Effector memory CD8-positive, alpha-beta T cell (primary cell): ENCODE data around the gene ELOA.
"Not testable (repeated sequence)": the region's sequence is repeated elsewhere in the genome, so short reads cannot be mapped to it uniquely, and the experiment has no call there.

Experiments
- ATAC-seq: fragments of 150-1000 bp; cut with Tn5 transposase; replicated peaks from 2 replicates; pipeline ENCODE4 v1.10.0; 2021; ENCODE audit warnings: mild to moderate bottlenecking, moderate library complexity
- DNase-seq, 3 experiments: peaks; one replicate each; pipeline ENCODE4 v3.0.0; 2021
- H3K27ac Mint-ChIP-seq, 2 donors: one replicate each; pipeline ENCODE4 v1.8.0; 2022; ENCODE audit warnings: mild to moderate bottlenecking in 2 of 2, mixed read lengths in 2 of 2, moderate library complexity in 2 of 2
- H3K27me3 Mint-ChIP-seq, 2 donors: one replicate each; pipeline ENCODE4 v1.8.0; 2022; ENCODE audit warnings: mixed read lengths in 2 of 2
- H3K36me3 Mint-ChIP-seq: one replicate; pipeline ENCODE4 v1.8.0; 2022; ENCODE audit warnings: mild to moderate bottlenecking, moderate library complexity, mixed read lengths; ENCODE audit not compliant: insufficient read depth
- H3K4me1 Mint-ChIP-seq, 2 donors: one replicate each; pipeline ENCODE4 v1.8.0; 2022; ENCODE audit warnings: low read depth in 2 of 2, mixed read lengths in 2 of 2
- H3K4me3 Mint-ChIP-seq, 2 donors: one replicate each; pipeline ENCODE4 v1.8.0; 2022; ENCODE audit warnings: mild to moderate bottlenecking in 2 of 2, mixed read lengths in 2 of 2, moderate library complexity in 2 of 2
- H3K9me3 Mint-ChIP-seq, 2 donors: one replicate each; pipeline ENCODE4 v1.8.0; 2022; ENCODE audit warnings: mixed read lengths in 2 of 2

Gene ELOA

GRCh38 chr1:23794732-23795182, 51.5 kb downstream of the ELOA start:
- H3K4me1 Mint-ChIP-seq = peaks cover 26 to 40% of the 10 kb centered on the region in 2 donors
- not testable (repeated sequence) for DNase-seq, ATAC-seq, H3K27me3 Mint-ChIP-seq, H3K9me3 Mint-ChIP-seq, H3K4me3 Mint-ChIP-seq
- H3K36me3 Mint-ChIP-seq = peaks cover 42% of the 10 kb centered on the region
- H3K27ac Mint-ChIP-seq = peak overlapping the region in 1 of 2 donors; percentile 97

- DNase-seq (no peak), ATAC-seq (no peak)
- H3K27ac Mint-ChIP-seq = no peak overlapping the region
- no peaks in the 10 kb centered on the region for H3K27me3 Mint-ChIP-seq
- peaks cover 40% of the 10 kb centered on the region for H3K36me3 Mint-ChIP-seq
- H3K4me3 Mint-ChIP-seq = no peak overlapping the region
- peaks cover 21 to 34% of the 10 kb centered on the region in 2 donors for H3K4me1 Mint-ChIP-seq
- H3K9me3 Mint-ChIP-seq = no peaks in the 10 kb centered on the region
Observed at GRCh38 chr1:23795676-23796465, 52.6 kb downstream of the ELOA start.

DNA sequence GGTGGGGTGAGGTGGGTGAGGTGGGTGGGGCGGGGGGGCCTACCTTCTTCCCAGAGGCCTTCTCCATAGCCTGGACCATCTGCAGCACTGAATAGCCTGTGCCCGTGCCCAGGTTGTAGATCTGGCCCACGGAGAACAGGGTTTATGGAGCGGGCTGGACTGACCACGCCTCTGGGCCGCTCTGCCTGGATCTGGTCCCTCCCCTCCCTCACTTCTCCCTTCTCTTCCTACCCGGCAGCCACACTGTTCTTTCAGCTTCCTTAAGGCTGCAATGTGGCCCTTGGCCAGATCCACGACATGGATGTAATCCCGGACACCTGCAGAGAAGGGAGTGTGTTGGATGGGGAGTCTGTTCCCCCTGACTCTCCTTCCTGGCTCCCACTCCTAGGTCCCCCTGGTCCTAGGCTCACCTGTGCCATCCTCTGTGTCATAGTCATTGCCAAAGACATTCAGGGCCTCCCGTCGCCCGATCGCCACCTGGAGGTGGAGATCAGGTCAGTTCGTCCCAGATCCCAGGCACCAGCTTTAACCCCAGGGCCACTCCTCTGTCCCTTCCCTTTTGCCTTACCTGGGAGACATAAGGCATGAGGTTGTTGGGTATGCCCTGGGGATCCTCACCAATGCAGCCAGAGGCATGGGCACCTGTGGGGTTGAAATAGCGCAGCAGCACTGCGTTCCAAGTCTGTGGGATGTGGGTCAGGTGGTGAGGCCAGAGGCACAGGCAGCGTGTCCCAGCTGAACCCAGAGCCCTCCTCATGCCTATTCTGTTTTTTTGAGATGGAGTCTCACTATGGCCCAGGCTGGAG, 53.4 kb downstream of the ELOA start:
- no peaks in the 10 kb centered on the region for H3K9me3 Mint-ChIP-seq
- DNase-seq (no peak), ATAC-seq (no peak)
- H3K27me3 Mint-ChIP-seq = no peaks in the 10 kb centered on the region
- H3K4me3 Mint-ChIP-seq = no peak overlapping the region
- peaks cover 13 to 31% of the 10 kb centered on the region in 2 donors for H3K4me1 Mint-ChIP-seq
- H3K27ac Mint-ChIP-seq = peak overlapping the region; percentile 28 to 77
- H3K36me3 Mint-ChIP-seq = peaks cover 37% of the 10 kb centered on the region

GRCh38 chr1:23797478-23798448, 54.5 kb downstream of the ELOA start:
- Mint-ChIP-seq H3K4me3 (no peak overlapping the region), H3K9me3 (no peaks in the 10 kb centered on the region), H3K27me3 (no peaks in the 10 kb centered on the region), H3K36me3 (peaks cover 34% of the 10 kb centered on the region), H3K27ac (peak overlapping the region in 1 of 2 donors; percentile 38), H3K4me1 (peaks cover 4 to 26% of the 10 kb centered on the region in 2 donors)
- DNase-seq (no peak), ATAC-seq (no peak)

DNA sequence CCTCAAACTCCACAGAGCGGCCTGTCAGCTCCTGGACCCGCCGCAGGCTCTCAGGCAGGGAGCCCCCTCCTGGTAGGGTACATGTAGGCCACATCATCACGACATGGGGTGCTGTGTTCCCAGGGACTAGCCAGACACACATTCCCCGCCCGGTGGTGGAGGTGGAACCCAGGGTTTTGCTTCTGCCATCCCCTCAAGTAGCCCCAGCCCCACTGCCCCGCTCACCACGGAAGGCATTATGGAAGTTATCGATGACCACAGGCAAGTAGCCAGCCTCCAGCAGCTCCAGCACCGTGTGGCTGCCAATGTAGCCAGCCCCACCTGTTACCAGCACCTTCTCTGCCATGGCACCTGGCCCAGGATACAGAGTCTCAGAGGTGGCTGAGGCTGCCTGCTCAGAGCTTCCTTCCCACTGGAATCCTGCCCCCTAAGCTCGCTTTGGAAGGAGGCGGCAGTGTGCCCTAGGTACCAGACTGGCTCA, 55.4 kb downstream of the ELOA start:
- Mint-ChIP-seq H3K27me3 (no peaks in the 10 kb centered on the region), H3K4me1 (peaks cover 4 to 21% of the 10 kb centered on the region in 2 donors), H3K9me3 (no peaks in the 10 kb centered on the region), H3K36me3 (peaks cover 31% of the 10 kb centered on the region), H3K4me3 (peak overlapping the region in 1 of 2 donors; percentile 79), H3K27ac (peak overlapping the region in 1 of 2 donors; percentile 37)
- ATAC-seq (no peak), DNase-seq (no peak)

GRCh38 chr1:23799255-23799569, 55.9 kb downstream of the ELOA start:
- DNase-seq = no peak
- peaks cover 4 to 23% of the 10 kb centered on the region in 2 donors for H3K4me1 Mint-ChIP-seq
- H3K9me3 Mint-ChIP-seq = no peaks in the 10 kb centered on the region
- ATAC-seq = no peak
- peak overlapping the region in 1 of 2 donors; percentile 37 for H3K27ac Mint-ChIP-seq
- H3K4me3 Mint-ChIP-seq = peak overlapping the region; percentile 79 to 84
- no peaks in the 10 kb centered on the region for H3K27me3 Mint-ChIP-seq
- H3K36me3 Mint-ChIP-seq = peaks cover 28% of the 10 kb centered on the region

- H3K4me1 Mint-ChIP-seq = peaks cover 4 to 24% of the 10 kb centered on the region in 2 donors
- H3K27me3 Mint-ChIP-seq = no peaks in the 10 kb centered on the region
- ATAC-seq (no peak), DNase-seq (no peak)
- peak overlapping the region; percentile 37 to 89 for H3K27ac Mint-ChIP-seq
- H3K9me3 Mint-ChIP-seq = no peaks in the 10 kb centered on the region
- peaks cover 26% of the 10 kb centered on the region for H3K36me3 Mint-ChIP-seq
- H3K4me3 Mint-ChIP-seq = peak overlapping the region; percentile 79 to 84
Observed at GRCh38 chr1:23799570-23800399, 56.5 kb downstream of the ELOA start.

- peaks cover 4 to 24% of the 10 kb centered on the region in 2 donors for H3K4me1 Mint-ChIP-seq
- H3K9me3 Mint-ChIP-seq = no peaks in the 10 kb centered on the region
- H3K4me3 Mint-ChIP-seq = peak within 1 kb of the TSS; percentile 79 to 84
- ATAC-seq (peak; percentile 92), DNase-seq (peak; percentile 93)
- peaks cover 20% of the 10 kb centered on the region for H3K36me3 Mint-ChIP-seq
- H3K27me3 Mint-ChIP-seq = no peaks in the 10 kb centered on the region
- peak within 1 kb of the TSS; percentile 86 to 89 for H3K27ac Mint-ChIP-seq
Observed at GRCh38 chr1:23800400-23801337, 57.4 kb downstream of the ELOA start, which contains the start of gene GALE. TSS of gene GALE (minus strand) at chr1:23800754. CDS start at chr1:23799007, 1,747 bp downstream.

- DNase-seq (no peak), ATAC-seq (no peak)
- H3K9me3 Mint-ChIP-seq = no peaks in the 10 kb centered on the region
- H3K36me3 Mint-ChIP-seq = peaks cover 17% of the 10 kb centered on the region
- H3K27me3 Mint-ChIP-seq = no peaks in the 10 kb centered on the region
- H3K27ac Mint-ChIP-seq = peak overlapping the region; percentile 86 to 89
- peaks cover 4 to 24% of the 10 kb centered on the region in 2 donors for H3K4me1 Mint-ChIP-seq
- peak overlapping the region; percentile 79 to 84 for H3K4me3 Mint-ChIP-seq
Observed at GRCh38 chr1:23801338-23801748, 58.1 kb downstream of the ELOA start.

DNA sequence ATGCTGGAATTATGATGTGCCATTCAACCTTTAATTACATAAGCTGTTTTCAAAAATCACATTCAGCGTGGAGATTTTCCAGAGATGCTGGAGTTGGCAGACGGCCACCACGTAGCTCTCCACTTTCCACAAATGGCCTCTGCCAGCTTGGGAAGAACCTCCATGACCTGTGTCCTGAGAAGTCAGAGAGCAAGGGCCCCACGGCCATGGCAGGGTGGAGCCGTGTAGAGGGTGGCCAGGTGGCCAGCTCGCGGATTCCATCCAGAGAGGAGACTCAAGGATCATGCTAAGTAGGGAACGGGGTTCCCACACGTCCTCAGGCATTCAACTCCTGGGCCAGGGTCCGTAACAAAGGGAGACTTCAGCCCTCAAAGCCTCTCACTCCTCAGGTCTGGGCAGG, 58.6 kb downstream of the ELOA start:
- Mint-ChIP-seq H3K27me3 (no peaks in the 10 kb centered on the region), H3K4me3 (peak overlapping the region; percentile 79 to 84), H3K9me3 (no peaks in the 10 kb centered on the region), H3K4me1 (peaks cover 4 to 24% of the 10 kb centered on the region in 2 donors), H3K27ac (peak overlapping the region in 1 of 2 donors; percentile 86), H3K36me3 (peaks cover 17% of the 10 kb centered on the region)
- ATAC-seq (no peak), DNase-seq (no peak)

- peaks cover 4 to 24% of the 10 kb centered on the region in 2 donors for H3K4me1 Mint-ChIP-seq
- H3K4me3 Mint-ChIP-seq = peak overlapping the region in 1 of 2 donors; percentile 6
- H3K9me3 Mint-ChIP-seq, ATAC-seq, DNase-seq, H3K27me3 Mint-ChIP-seq: not testable (repeated sequence)
- H3K27ac Mint-ChIP-seq = peak overlapping the region in 1 of 2 donors; percentile 72
- H3K36me3 Mint-ChIP-seq = peaks cover 17% of the 10 kb centered on the region
Observed at GRCh38 chr1:23802809-23803342, 59.6 kb downstream of the ELOA start.
